Measurements from ENCODE around the gene PNMA8C.

GRCh38 chr19:46471116-46471733, 42.5 kb upstream of the PNMA8C start, which contains the start of gene PNMA8A:
- TF ChIP-seq CTCF (IDR thresholded peaks at IDR 0.05) (peak; percentile 30), GABPA (IDR thresholded peaks at IDR 0.05; ENCODE audit: low read depth) (no peak), GATA2 (CRISPR knock-in tag; IDR thresholded peaks at IDR 0.05) (no peak), MAX (IDR thresholded peaks at IDR 0.05; ENCODE audit: low read depth) (peak; percentile 88), POLR2AphosphoS5 (IDR thresholded peaks at IDR 0.05; ENCODE audit: low read depth, low read length) (peak; percentile 51; the same call in 1 of the 2 replicates), USF2 (IDR thresholded peaks at IDR 0.05; ENCODE audit: borderline replicate concordance, low read depth, low read length) (no peak), EZH2phosphoT487 (IDR thresholded peaks at IDR 0.05; ENCODE audit: borderline replicate concordance, low read depth) (no peak)

Data from SK-N-SH (cell line).